Measurements from ENCODE around the gene PLEKHB1. TPM values are rescaled to one million over a fixed set of nuclear protein-coding genes. Genes with fewer than 3 reads are reported as not detected.
"Not testable (repeated sequence)": the region's sequence is repeated elsewhere in the genome, so short reads cannot be mapped to it uniquely, and the experiment has no call there.

PLEKHB1 gene
- total RNA-seq, 1 experiment from 2014 or later = 3.1 TPM

GRCh38 chr11:73670808-73671207, 24.4 kb downstream of the PLEKHB1 start:
- H2AFZ ChIP-seq (ENCODE audit: low read length) = no peak overlapping the region
- no peaks in the 10 kb centered on the region for H3K79me2 ChIP-seq (ENCODE audit: low read length)
- no peak for DNase-seq
- H3K9ac ChIP-seq (ENCODE audit: low read length) = no peak overlapping the region
- H3K4me2 ChIP-seq (ENCODE audit: low read depth, low read length, poor library complexity, severe bottlenecking) = no peak overlapping the region
- no peak overlapping the region for H3K4me3 ChIP-seq (ENCODE audit: low read length)
- H3K27me3 ChIP-seq (ENCODE audit: low read length) = no peaks in the 10 kb centered on the region
- H3K27ac ChIP-seq (ENCODE audit: low read length) = no peak overlapping the region
- no peaks in the 10 kb centered on the region for H3K36me3 ChIP-seq (ENCODE audit: insufficient read depth, low read length)
- no peaks in the 10 kb centered on the region for H3K9me3 ChIP-seq (ENCODE audit: low read length)
- no peaks in the 10 kb centered on the region for H3K4me1 ChIP-seq (ENCODE audit: low read length)
- no peaks in the 10 kb centered on the region for H3K9me2 ChIP-seq (replicated peaks; ENCODE audit: insufficient read depth, low read length)
- H4K20me1 ChIP-seq (ENCODE audit: insufficient read depth, low read depth, low read length) = no peaks in the 10 kb centered on the region

- no peaks in the 10 kb centered on the region for H4K20me1 ChIP-seq (ENCODE audit: insufficient read depth, low read depth, low read length)
- H3K79me2 ChIP-seq (ENCODE audit: low read length) = no peaks in the 10 kb centered on the region
- H3K27ac ChIP-seq (ENCODE audit: low read length) = no peak overlapping the region
- no peaks in the 10 kb centered on the region for H3K36me3 ChIP-seq (ENCODE audit: insufficient read depth, low read length)
- DNase-seq = no peak
- no peaks in the 10 kb centered on the region for H3K27me3 ChIP-seq (ENCODE audit: low read length)
- no peak overlapping the region for H3K4me2 ChIP-seq (ENCODE audit: low read depth, low read length, poor library complexity, severe bottlenecking)
- H3K9me2 ChIP-seq (replicated peaks; ENCODE audit: insufficient read depth, low read length) = no peaks in the 10 kb centered on the region
- H3K4me3 ChIP-seq (ENCODE audit: low read length) = no peak overlapping the region
- no peaks in the 10 kb centered on the region for H3K9me3 ChIP-seq (ENCODE audit: low read length)
- H2AFZ ChIP-seq (ENCODE audit: low read length) = no peak overlapping the region
- no peaks in the 10 kb centered on the region for H3K4me1 ChIP-seq (ENCODE audit: low read length)
- H3K9ac ChIP-seq (ENCODE audit: low read length) = no peak overlapping the region
Observed at GRCh38 chr11:73671701-73672100, 25.3 kb downstream of the PLEKHB1 start.

DNA sequence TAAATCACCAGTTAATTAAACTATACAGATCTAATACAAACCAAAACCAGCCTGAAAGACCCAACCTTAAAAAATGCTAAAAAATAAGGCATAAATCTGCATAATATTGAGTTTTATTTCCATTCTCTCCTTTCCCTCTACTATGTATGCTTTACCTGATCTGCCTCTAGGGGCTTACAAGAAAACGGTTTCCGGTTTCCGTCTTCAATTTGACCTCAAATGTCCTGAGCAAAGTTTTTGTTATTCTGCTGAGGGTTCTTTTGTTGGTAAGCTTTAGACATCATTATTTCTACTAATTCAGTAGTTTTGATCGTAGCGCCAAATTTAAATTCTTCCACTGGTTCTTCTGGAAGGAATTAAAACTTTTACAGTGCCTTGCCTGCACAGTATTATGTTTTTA, 30.2 kb downstream of the PLEKHB1 start:
- not testable (repeated sequence) for H4K20me1 ChIP-seq (ENCODE audit: insufficient read depth, low read depth, low read length); H2AFZ ChIP-seq (ENCODE audit: low read length); DNase-seq; H3K27ac ChIP-seq (ENCODE audit: low read length); H3K4me1 ChIP-seq (ENCODE audit: low read length); H3K4me2 ChIP-seq (ENCODE audit: low read depth, low read length, poor library complexity, severe bottlenecking); H3K36me3 ChIP-seq (ENCODE audit: insufficient read depth, low read length); H3K9me2 ChIP-seq (replicated peaks; ENCODE audit: insufficient read depth, low read length); H3K9ac ChIP-seq (ENCODE audit: low read length); H3K27me3 ChIP-seq (ENCODE audit: low read length); H3K4me3 ChIP-seq (ENCODE audit: low read length); H3K79me2 ChIP-seq (ENCODE audit: low read length); H3K9me3 ChIP-seq (ENCODE audit: low read length)

DNA sequence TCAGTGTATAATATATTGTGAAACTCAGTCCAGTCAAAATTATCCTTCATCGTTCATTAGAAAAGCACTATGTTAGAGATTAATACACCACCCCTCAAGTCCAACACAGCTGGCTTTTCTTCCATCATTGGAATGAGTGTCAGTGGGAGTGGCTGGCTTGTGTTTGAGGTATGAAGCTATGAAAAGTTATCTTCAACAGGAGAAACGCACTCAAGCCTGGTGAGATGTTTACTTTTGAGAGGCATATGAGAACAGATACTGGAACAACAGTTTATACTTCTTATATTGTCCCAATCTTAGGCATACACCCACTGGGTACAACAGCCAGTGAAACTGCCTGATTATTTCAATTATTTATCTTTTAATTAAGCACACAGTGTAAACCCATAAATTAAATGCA, 34.3 kb downstream of the PLEKHB1 start:
- no peaks in the 10 kb centered on the region for H3K9me2 ChIP-seq (replicated peaks; ENCODE audit: insufficient read depth, low read length)
- no peak overlapping the region for H3K27ac ChIP-seq (ENCODE audit: low read length)
- no peak overlapping the region for H3K4me2 ChIP-seq (ENCODE audit: low read depth, low read length, poor library complexity, severe bottlenecking)
- no peak overlapping the region for H2AFZ ChIP-seq (ENCODE audit: low read length)
- H3K79me2 ChIP-seq (ENCODE audit: low read length) = no peaks in the 10 kb centered on the region
- DNase-seq = no peak
- H3K36me3 ChIP-seq (ENCODE audit: insufficient read depth, low read length) = peaks cover 11% of the 10 kb centered on the region; the same call in 1 of the 2 replicates
- no peaks in the 10 kb centered on the region for H3K27me3 ChIP-seq (ENCODE audit: low read length)
- no peaks in the 10 kb centered on the region for H3K4me1 ChIP-seq (ENCODE audit: low read length)
- H3K9me3 ChIP-seq (ENCODE audit: low read length) = no peaks in the 10 kb centered on the region
- H3K4me3 ChIP-seq (ENCODE audit: low read length) = no peak overlapping the region
- no peak overlapping the region for H3K9ac ChIP-seq (ENCODE audit: low read length)
- H4K20me1 ChIP-seq (ENCODE audit: insufficient read depth, low read depth, low read length) = no peaks in the 10 kb centered on the region

DNA sequence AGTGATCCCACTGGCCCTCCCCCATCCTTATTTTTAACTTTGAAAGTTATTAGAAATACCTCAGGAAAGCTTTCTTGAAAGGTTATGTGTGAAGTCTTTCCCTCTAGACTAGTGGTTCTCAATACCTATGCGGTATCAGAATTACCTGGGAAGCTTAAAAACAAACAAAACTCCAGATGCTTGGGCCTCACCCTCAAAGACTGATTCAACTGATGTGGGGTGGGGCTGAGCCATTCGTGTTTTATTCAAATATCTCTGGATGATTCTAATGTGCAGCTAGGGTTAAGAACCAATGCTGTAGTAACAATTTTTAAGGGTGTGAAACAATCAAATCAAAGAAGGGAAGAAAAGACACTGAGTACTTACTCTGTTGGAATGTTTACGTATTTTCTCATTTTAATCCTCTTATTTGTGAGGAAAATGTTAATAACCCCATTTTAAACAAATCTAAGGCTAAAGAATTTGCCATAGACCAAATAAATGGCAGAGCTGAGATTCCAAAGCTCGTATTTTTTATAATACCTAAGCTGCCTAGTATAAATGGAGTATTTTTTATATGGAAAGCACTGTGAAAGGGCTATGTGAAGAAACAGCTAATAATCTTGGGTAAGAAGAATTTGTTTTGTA, 47.6 kb downstream of the PLEKHB1 start:
- no peak overlapping the region for H3K27ac ChIP-seq (ENCODE audit: low read length)
- H3K4me3 ChIP-seq (ENCODE audit: low read length) = no peak overlapping the region
- H3K27me3 ChIP-seq (ENCODE audit: low read length) = no peaks in the 10 kb centered on the region
- DNase-seq = no peak
- no peaks in the 10 kb centered on the region for H3K4me1 ChIP-seq (ENCODE audit: low read length)
- no peak overlapping the region for H3K4me2 ChIP-seq (ENCODE audit: low read depth, low read length, poor library complexity, severe bottlenecking)
- H3K79me2 ChIP-seq (ENCODE audit: low read length) = no peaks in the 10 kb centered on the region
- no peaks in the 10 kb centered on the region for H3K9me3 ChIP-seq (ENCODE audit: low read length)
- no peak overlapping the region for H2AFZ ChIP-seq (ENCODE audit: low read length)
- H4K20me1 ChIP-seq (ENCODE audit: insufficient read depth, low read depth, low read length) = no peaks in the 10 kb centered on the region
- H3K36me3 ChIP-seq (ENCODE audit: insufficient read depth, low read length) = peaks cover 8% of the 10 kb centered on the region; the same call in 1 of the 2 replicates
- no peak overlapping the region for H3K9ac ChIP-seq (ENCODE audit: low read length)
- H3K9me2 ChIP-seq (replicated peaks; ENCODE audit: insufficient read depth, low read length) = no peaks in the 10 kb centered on the region

- H3K9me2 ChIP-seq (replicated peaks; ENCODE audit: insufficient read depth, low read length) = no peaks in the 10 kb centered on the region
- H2AFZ ChIP-seq (ENCODE audit: low read length) = no peak overlapping the region
- DNase-seq = no peak
- H3K27ac ChIP-seq (ENCODE audit: low read length) = no peak overlapping the region
- H4K20me1 ChIP-seq (ENCODE audit: insufficient read depth, low read depth, low read length) = no peaks in the 10 kb centered on the region
- H3K9me3 ChIP-seq (ENCODE audit: low read length) = no peaks in the 10 kb centered on the region
- H3K9ac ChIP-seq (ENCODE audit: low read length) = no peak overlapping the region
- H3K4me3 ChIP-seq (ENCODE audit: low read length) = no peak overlapping the region
- H3K4me2 ChIP-seq (ENCODE audit: low read depth, low read length, poor library complexity, severe bottlenecking) = no peak overlapping the region
- H3K27me3 ChIP-seq (ENCODE audit: low read length) = no peaks in the 10 kb centered on the region
- H3K79me2 ChIP-seq (ENCODE audit: low read length) = peaks cover 4% of the 10 kb centered on the region; the same call in 1 of the 2 replicates
- peaks cover 10% of the 10 kb centered on the region; the same call in 1 of the 2 replicates for H3K36me3 ChIP-seq (ENCODE audit: insufficient read depth, low read length)
- no peaks in the 10 kb centered on the region for H3K4me1 ChIP-seq (ENCODE audit: low read length)
Observed at GRCh38 chr11:73705053-73705452, 58.7 kb downstream of the PLEKHB1 start.

GRCh38 chr11:73710964-73711363, 64.6 kb downstream of the PLEKHB1 start:
- no peak overlapping the region for H3K4me3 ChIP-seq (ENCODE audit: low read length)
- no peaks in the 10 kb centered on the region for H3K9me2 ChIP-seq (replicated peaks; ENCODE audit: insufficient read depth, low read length)
- DNase-seq = no peak
- no peak overlapping the region for H3K4me2 ChIP-seq (ENCODE audit: low read depth, low read length, poor library complexity, severe bottlenecking)
- H4K20me1 ChIP-seq (ENCODE audit: insufficient read depth, low read depth, low read length) = no peaks in the 10 kb centered on the region
- no peaks in the 10 kb centered on the region for H3K9me3 ChIP-seq (ENCODE audit: low read length)
- H3K27ac ChIP-seq (ENCODE audit: low read length) = no peak overlapping the region
- peaks cover 18% of the 10 kb centered on the region for H3K79me2 ChIP-seq (ENCODE audit: low read length)
- no peaks in the 10 kb centered on the region for H3K27me3 ChIP-seq (ENCODE audit: low read length)
- no peak overlapping the region for H2AFZ ChIP-seq (ENCODE audit: low read length)
- H3K9ac ChIP-seq (ENCODE audit: low read length) = no peak overlapping the region
- H3K36me3 ChIP-seq (ENCODE audit: insufficient read depth, low read length) = peaks cover 14% of the 10 kb centered on the region; the same call in 1 of the 2 replicates
- H3K4me1 ChIP-seq (ENCODE audit: low read length) = peaks cover 2% of the 10 kb centered on the region
